ENCODE results near the gene FGD4. TPM values are rescaled to one million over a fixed set of nuclear protein-coding genes. Genes with fewer than 3 reads are reported as not detected.
A peak's percentile ranks its signal among the peaks of the same experiment; 100 is the strongest.

Gene FGD4
- total and polyA plus RNA-seq, 9 of the 15 experiments (the other 6 are each of a cell fraction or from before 2014, with no cell fraction given), result 0.05 to 0.51 (median 0.27) TPM

GRCh38 chr12:32679091-32679919 is 279.9 kb downstream of the FGD4 start, which contains the start of gene DNM1L (continued):
- TF ChIP-seq, protein P1, sequence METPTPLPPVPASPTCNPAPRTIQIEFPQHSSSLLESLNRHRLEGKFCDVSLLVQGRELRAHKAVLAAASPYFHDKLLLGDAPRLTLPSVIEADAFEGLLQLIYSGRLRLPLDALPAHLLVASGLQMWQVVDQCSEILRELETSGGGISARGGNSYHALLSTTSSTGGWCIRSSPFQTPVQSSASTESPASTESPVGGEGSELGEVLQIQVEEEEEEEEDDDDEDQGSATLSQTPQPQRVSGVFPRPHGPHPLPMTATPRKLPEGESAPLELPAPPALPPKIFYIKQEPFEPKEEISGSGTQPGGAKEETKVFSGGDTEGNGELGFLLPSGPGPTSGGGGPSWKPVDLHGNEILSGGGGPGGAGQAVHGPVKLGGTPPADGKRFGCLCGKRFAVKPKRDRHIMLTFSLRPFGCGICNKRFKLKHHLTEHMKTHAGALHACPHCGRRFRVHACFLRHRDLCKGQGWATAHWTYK (CRISPR knock-in tag; IDR thresholded peaks at IDR 0.05), result no peak
- TF ChIP-seq RAD51 (IDR thresholded peaks at IDR 0.05; ENCODE audit: borderline replicate concordance, low read depth) (no peak), TAF1 (IDR thresholded peaks at IDR 0.05; ENCODE audit: control insufficient read depth, extremely low read depth, insufficient read depth, low read length, severe bottlenecking) (peak; percentile 85), RBM15 (IDR thresholded peaks at IDR 0.05; ENCODE audit: insufficient read depth, low read length) (no peak), KHSRP (IDR thresholded peaks at IDR 0.05) (no peak), MBD1 (CRISPR knock-in tag; IDR thresholded peaks at IDR 0.05) (no peak), RNF2 (IDR thresholded peaks at IDR 0.05) (no peak), SUPT5H (IDR thresholded peaks at IDR 0.05) (peak; percentile 93), ZNF316 (IDR thresholded peaks at IDR 0.05) (no peak), NR0B1 (IDR thresholded peaks at IDR 0.05; ENCODE audit: partially characterized antibody) (no peak), NFRKB (IDR thresholded peaks at IDR 0.05; ENCODE audit: low read depth) (no peak; the same call in 1 of the 2 replicates), ZKSCAN1 (IDR thresholded peaks at IDR 0.05; ENCODE audit: low read depth, low read length) (no peak), CCNT2 (IDR thresholded peaks at IDR 0.05; ENCODE audit: borderline replicate concordance, extremely low read depth, insufficient read length, low read depth, low read length) (peak; percentile 56), ZNF551 (CRISPR knock-in tag; IDR thresholded peaks at IDR 0.05) (no peak), SMARCE1 (IDR thresholded peaks at IDR 0.05) (no peak; the same call in 1 of the 2 replicates), SMAD3 (CRISPR knock-in tag; conservative IDR thresholded peaks at IDR 0.05) (no peak)
- TF ChIP-seq, protein P2, sequence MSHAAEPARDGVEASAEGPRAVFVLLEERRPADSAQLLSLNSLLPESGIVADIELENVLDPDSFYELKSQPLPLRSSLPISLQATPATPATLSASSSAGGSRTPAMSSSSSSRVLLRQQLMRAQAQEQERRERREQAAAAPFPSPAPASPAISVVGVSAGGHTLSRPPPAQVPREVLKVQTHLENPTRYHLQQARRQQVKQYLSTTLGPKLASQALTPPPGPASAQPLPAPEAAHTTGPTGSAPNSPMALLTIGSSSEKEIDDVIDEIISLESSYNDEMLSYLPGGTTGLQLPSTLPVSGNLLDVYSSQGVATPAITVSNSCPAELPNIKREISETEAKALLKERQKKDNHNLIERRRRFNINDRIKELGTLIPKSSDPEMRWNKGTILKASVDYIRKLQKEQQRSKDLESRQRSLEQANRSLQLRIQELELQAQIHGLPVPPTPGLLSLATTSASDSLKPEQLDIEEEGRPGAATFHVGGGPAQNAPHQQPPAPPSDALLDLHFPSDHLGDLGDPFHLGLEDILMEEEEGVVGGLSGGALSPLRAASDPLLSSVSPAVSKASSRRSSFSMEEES (CRISPR knock-in tag; IDR thresholded peaks at IDR 0.05), result no peak

All from K562 (cell line).